Measurements from ENCODE around the gene SETDB1.

The SETDB1 gene

GRCh38 chr1:150931773-150932172 lies 5.6 kb downstream of the SETDB1 start:
- no peak overlapping the region for H3K4me3 ChIP-seq (ENCODE audit: low read length)
- no peak for TF ChIP-seq CTCF (conservative IDR thresholded peaks at IDR 0.05; ENCODE audit: low read depth, low read length)
- no peak for DNase-seq (ENCODE audit: low read depth)

- no peak overlapping the region for H3K4me3 ChIP-seq (ENCODE audit: low read length)
- no peak for TF ChIP-seq CTCF (conservative IDR thresholded peaks at IDR 0.05; ENCODE audit: low read depth, low read length)
- DNase-seq (ENCODE audit: low read depth) = no peak
These were observed 18.7 kb downstream of the SETDB1 start for GRCh38 chr1:150944856-150945255.

GRCh38 chr1:150954708-150955107 lies 28.5 kb downstream of the SETDB1 start:
- no peak for DNase-seq (ENCODE audit: low read depth)
- H3K4me3 ChIP-seq (ENCODE audit: low read length) = no peak overlapping the region
- TF ChIP-seq CTCF (conservative IDR thresholded peaks at IDR 0.05; ENCODE audit: low read depth, low read length) = no peak

GRCh38 chr1:150955280-150955679 lies 29.1 kb downstream of the SETDB1 start:
- TF ChIP-seq CTCF (conservative IDR thresholded peaks at IDR 0.05; ENCODE audit: low read depth, low read length) = no peak
- no peak for DNase-seq (ENCODE audit: low read depth)
- H3K4me3 ChIP-seq (ENCODE audit: low read length) = no peak overlapping the region

- TF ChIP-seq CTCF (conservative IDR thresholded peaks at IDR 0.05; ENCODE audit: low read depth, low read length) = no peak
- no peak overlapping the region for H3K4me3 ChIP-seq (ENCODE audit: low read length)
These were observed 31.5 kb downstream of the SETDB1 start for GRCh38 chr1:150957666-150958065.

GRCh38 chr1:150960646-150961045 lies 34.5 kb downstream of the SETDB1 start:
- H3K4me3 ChIP-seq (ENCODE audit: low read length) = no peak overlapping the region
- no peak for TF ChIP-seq CTCF (conservative IDR thresholded peaks at IDR 0.05; ENCODE audit: low read depth, low read length)
- no peak for DNase-seq (ENCODE audit: low read depth)

More at GRCh38 chr1:150957666-150958065, 31.5 kb downstream of the SETDB1 start:
- DNase-seq (ENCODE audit: low read depth) = no peak

- TF ChIP-seq CTCF (conservative IDR thresholded peaks at IDR 0.05; ENCODE audit: low read depth, low read length) = no peak
- no peak for DNase-seq (ENCODE audit: low read depth)
- no peak overlapping the region for H3K4me3 ChIP-seq (ENCODE audit: low read length)
These were observed 35.6 kb downstream of the SETDB1 start for GRCh38 chr1:150961756-150962155.

Data from retinal pigment epithelial cell (primary cell).